ENCODE results near the gene P2RX1. TPM values are rescaled to one million over a fixed set of nuclear protein-coding genes. Genes with fewer than 3 reads are reported as not detected.

Gene P2RX1
- total and polyA plus RNA-seq, 4 donors = 0.44 to 5.2 (median 0.64) TPM

DNA sequence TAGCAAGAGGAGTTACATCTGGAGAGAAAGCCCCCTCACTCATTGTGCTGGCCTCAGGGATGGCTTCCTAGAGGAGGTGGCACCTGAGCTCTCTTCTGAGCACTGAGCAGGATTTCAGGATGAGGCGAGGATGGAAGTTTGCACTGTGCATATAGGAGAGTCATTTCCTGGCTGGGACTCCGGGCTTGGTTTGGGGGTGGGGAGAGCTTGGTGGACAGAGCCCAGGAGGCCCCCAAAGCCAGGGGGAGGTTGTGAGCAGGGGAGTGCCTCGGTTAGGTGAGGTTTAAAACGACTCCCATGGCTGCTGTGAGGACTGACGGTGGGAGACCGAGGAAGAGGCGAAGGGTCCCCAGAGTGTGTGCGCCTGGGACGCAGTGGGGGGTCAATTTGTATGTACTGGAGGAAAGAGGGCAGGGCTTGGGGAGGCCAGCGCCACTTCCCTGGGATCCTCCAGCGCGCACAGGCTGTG lies 24.6 kb downstream of the P2RX1 start:
- no peak overlapping the region for H3K27ac ChIP-seq (ENCODE audit: low read depth in 1 of 2, low read length in 2 of 2)
- H3K36me3 ChIP-seq (ENCODE audit: control insufficient read depth in 4 of 4, insufficient read depth in 3 of 4, low read depth in 1 of 4, low read length in 3 of 4) = no peaks in the 10 kb centered on the region
- DNase-seq (ENCODE audit: low spot score) = no peak
- no peak for TF ChIP-seq FOXA1 (IDR thresholded peaks at IDR 0.05)
- TF ChIP-seq JUND (IDR thresholded peaks at IDR 0.05) = no peak
- H3K27me3 ChIP-seq (ENCODE audit: control insufficient read depth in 4 of 4, insufficient read depth in 4 of 4, low read length in 3 of 4) = peaks cover 0 to 2% (median 0%) of the 10 kb centered on the region in 4 donors
- no peak overlapping the region for H3K4me3 ChIP-seq (ENCODE audit: low read depth in 1 of 3, low read length in 3 of 3)
- peaks cover 2 to 27% (median 12%) of the 10 kb centered on the region in 4 donors for H3K4me1 ChIP-seq (ENCODE audit: control insufficient read depth in 4 of 4, insufficient read depth in 4 of 4, low read length in 3 of 4)
- H3K9ac ChIP-seq (ENCODE audit: low read depth in 1 of 2, low read length in 2 of 2) = no peak overlapping the region
- WGBS = 34% methylated on average over 12 of the region's 12 CpGs
- no peaks in the 10 kb centered on the region for H3K9me3 ChIP-seq (ENCODE audit: control insufficient read depth in 4 of 4, low read length in 3 of 4)

DNA sequence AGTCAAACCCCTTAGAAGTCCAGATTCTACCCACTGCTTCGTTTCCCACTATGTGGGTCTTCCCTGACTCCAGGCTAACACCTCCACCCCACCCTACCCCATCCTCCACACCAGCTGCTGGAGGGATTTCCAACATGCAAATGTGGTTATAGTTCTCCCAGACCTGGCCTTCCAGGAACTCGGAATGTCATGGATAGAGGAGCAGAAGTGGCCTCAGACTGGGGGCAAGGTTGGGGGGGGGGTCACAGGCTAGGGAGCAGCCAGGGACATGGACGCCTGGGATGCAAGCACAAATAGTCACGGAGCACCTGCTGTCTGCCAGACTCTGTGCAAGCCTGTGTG lies 25.4 kb downstream of the P2RX1 start:
- no peaks in the 10 kb centered on the region for H3K36me3 ChIP-seq (ENCODE audit: control insufficient read depth in 4 of 4, insufficient read depth in 3 of 4, low read depth in 1 of 4, low read length in 3 of 4)
- no peaks in the 10 kb centered on the region for H3K9me3 ChIP-seq (ENCODE audit: control insufficient read depth in 4 of 4, low read length in 3 of 4)
- H3K27me3 ChIP-seq (ENCODE audit: control insufficient read depth in 4 of 4, insufficient read depth in 4 of 4, low read length in 3 of 4) = peaks cover 0 to 2% (median 0%) of the 10 kb centered on the region in 4 donors
- H3K27ac ChIP-seq (ENCODE audit: low read depth in 1 of 2, low read length in 2 of 2) = no peak overlapping the region
- H3K4me1 ChIP-seq (ENCODE audit: control insufficient read depth in 4 of 4, insufficient read depth in 4 of 4, low read length in 3 of 4) = peaks cover 2 to 32% (median 14%) of the 10 kb centered on the region in 4 donors
- no peak overlapping the region for H3K9ac ChIP-seq (ENCODE audit: low read depth in 1 of 2, low read length in 2 of 2)
- DNase-seq (ENCODE audit: low spot score) = no peak
- no peak overlapping the region for H3K4me3 ChIP-seq (ENCODE audit: low read depth in 1 of 3, low read length in 3 of 3)
- 70% methylated on average over 4 of the region's 4 CpGs for WGBS
- no peak for TF ChIP-seq FOXA2 (IDR thresholded peaks at IDR 0.05)
- no peak for TF ChIP-seq RAD21 (IDR thresholded peaks at IDR 0.05)
- no peak for TF ChIP-seq GABPA (IDR thresholded peaks at IDR 0.05 in 1 of 2, conservative IDR thresholded peaks at IDR 0.05 in 1 of 2)
- TF ChIP-seq, protein P1, sequence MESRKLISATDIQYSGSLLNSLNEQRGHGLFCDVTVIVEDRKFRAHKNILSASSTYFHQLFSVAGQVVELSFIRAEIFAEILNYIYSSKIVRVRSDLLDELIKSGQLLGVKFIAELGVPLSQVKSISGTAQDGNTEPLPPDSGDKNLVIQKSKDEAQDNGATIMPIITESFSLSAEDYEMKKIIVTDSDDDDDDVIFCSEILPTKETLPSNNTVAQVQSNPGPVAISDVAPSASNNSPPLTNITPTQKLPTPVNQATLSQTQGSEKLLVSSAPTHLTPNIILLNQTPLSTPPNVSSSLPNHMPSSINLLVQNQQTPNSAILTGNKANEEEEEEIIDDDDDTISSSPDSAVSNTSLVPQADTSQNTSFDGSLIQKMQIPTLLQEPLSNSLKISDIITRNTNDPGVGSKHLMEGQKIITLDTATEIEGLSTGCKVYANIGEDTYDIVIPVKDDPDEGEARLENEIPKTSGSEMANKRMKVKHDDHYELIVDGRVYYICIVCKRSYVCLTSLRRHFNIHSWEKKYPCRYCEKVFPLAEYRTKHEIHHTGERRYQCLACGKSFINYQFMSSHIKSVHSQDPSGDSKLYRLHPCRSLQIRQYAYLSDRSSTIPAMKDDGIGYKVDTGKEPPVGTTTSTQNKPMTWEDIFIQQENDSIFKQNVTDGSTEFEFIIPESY (IDR thresholded peaks at IDR 0.05) = no peak

DNA sequence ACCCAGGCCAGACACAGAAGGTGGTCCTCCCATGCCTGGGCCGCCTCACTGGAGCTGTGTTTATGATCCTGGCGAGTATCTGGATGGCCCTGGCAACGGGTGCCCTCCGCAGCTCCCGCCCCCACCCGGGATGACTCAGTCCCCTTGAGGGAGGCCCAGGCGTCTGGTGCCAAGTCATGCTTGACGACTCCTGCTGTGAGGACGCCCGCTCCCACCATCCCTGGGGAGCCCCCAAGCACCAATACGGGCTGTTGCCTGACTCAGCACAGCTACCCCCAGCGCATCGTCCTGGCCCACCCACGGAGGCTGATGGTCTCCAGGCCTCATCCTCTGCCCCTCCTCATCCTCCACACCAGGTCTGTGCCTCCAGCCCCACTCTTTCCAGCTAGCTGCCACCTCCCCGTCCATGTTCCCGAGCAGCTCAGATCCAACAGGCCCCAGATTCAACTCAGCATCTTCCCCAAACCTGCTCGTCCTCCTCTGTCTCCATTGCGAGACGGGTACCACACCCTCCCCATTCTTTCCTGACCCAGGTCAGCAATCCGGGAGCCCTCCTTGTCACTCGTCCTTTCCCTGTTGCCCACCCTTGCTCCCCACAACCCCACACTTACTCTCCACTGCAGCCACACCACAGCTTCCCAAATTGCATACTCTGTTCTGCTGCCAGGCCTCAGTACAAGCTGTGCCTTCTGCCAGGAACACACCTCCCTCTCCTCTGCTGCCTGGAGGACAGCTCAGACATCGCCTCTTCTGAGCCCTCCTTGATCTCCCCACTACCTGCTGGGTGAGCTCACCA lies 26.0 kb downstream of the P2RX1 start:
- no peak for DNase-seq (ENCODE audit: low spot score)
- Histone ChIP-seq H3K9ac (ENCODE audit: low read depth in 1 of 2, low read length in 2 of 2) (no peak overlapping the region), H3K9me3 (ENCODE audit: control insufficient read depth in 4 of 4, low read length in 3 of 4) (no peaks in the 10 kb centered on the region), H3K27ac (ENCODE audit: low read depth in 1 of 2, low read length in 2 of 2) (no peak overlapping the region), H3K27me3 (ENCODE audit: control insufficient read depth in 4 of 4, insufficient read depth in 4 of 4, low read length in 3 of 4) (peaks cover 0 to 2% (median 0%) of the 10 kb centered on the region in 4 donors), H3K36me3 (ENCODE audit: control insufficient read depth in 4 of 4, insufficient read depth in 3 of 4, low read depth in 1 of 4, low read length in 3 of 4) (no peaks in the 10 kb centered on the region), H3K4me3 (ENCODE audit: low read depth in 1 of 3, low read length in 3 of 3) (no peak overlapping the region), H3K4me1 (ENCODE audit: control insufficient read depth in 4 of 4, insufficient read depth in 4 of 4, low read length in 3 of 4) (peaks cover 2 to 32% (median 14%) of the 10 kb centered on the region in 4 donors)
- WGBS = 81% methylated on average over 22 of the region's 22 CpGs
- TF ChIP-seq RXRA (IDR thresholded peaks at IDR 0.05) (no peak), GABPA (IDR thresholded peaks at IDR 0.05 in 1 of 2, conservative IDR thresholded peaks at IDR 0.05 in 1 of 2) (no peak), YY1 (IDR thresholded peaks at IDR 0.05) (no peak), NR2F2 (IDR thresholded peaks at IDR 0.05) (no peak), TAF1 (conservative IDR thresholded peaks at IDR 0.05) (no peak), JUND (IDR thresholded peaks at IDR 0.05) (no peak), RAD21 (IDR thresholded peaks at IDR 0.05) (no peak), HNF4G (IDR thresholded peaks at IDR 0.05) (no peak), FOXA2 (IDR thresholded peaks at IDR 0.05) (no peak)
- TF ChIP-seq, protein P2, sequence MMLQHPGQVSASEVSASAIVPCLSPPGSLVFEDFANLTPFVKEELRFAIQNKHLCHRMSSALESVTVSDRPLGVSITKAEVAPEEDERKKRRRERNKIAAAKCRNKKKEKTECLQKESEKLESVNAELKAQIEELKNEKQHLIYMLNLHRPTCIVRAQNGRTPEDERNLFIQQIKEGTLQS (IDR thresholded peaks at IDR 0.05) = no peak
- TF ChIP-seq, protein P3, sequence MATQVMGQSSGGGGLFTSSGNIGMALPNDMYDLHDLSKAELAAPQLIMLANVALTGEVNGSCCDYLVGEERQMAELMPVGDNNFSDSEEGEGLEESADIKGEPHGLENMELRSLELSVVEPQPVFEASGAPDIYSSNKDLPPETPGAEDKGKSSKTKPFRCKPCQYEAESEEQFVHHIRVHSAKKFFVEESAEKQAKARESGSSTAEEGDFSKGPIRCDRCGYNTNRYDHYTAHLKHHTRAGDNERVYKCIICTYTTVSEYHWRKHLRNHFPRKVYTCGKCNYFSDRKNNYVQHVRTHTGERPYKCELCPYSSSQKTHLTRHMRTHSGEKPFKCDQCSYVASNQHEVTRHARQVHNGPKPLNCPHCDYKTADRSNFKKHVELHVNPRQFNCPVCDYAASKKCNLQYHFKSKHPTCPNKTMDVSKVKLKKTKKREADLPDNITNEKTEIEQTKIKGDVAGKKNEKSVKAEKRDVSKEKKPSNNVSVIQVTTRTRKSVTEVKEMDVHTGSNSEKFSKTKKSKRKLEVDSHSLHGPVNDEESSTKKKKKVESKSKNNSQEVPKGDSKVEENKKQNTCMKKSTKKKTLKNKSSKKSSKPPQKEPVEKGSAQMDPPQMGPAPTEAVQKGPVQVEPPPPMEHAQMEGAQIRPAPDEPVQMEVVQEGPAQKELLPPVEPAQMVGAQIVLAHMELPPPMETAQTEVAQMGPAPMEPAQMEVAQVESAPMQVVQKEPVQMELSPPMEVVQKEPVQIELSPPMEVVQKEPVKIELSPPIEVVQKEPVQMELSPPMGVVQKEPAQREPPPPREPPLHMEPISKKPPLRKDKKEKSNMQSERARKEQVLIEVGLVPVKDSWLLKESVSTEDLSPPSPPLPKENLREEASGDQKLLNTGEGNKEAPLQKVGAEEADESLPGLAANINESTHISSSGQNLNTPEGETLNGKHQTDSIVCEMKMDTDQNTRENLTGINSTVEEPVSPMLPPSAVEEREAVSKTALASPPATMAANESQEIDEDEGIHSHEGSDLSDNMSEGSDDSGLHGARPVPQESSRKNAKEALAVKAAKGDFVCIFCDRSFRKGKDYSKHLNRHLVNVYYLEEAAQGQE (IDR thresholded peaks at IDR 0.05) = no peak
